GM18909 (cell line): ENCODE measurements around the gene TRIM50.
"Not testable (repeated sequence)": the region's sequence is repeated elsewhere in the genome, so short reads cannot be mapped to it uniquely, and the experiment has no call there.

ENCODE experiments used
- ATAC-seq: cut with Tn5 transposase; IDR thresholded peaks from one replicate; pipeline ENCODE4 v1.9.1; 2021; ENCODE audit warnings: mild to moderate bottlenecking; ENCODE audit not compliant: unreplicated experiment, poor library complexity

Gene TRIM50

GRCh38 chr7:73351447-73352167 lies 23.7 kb upstream of the TRIM50 start:
- ATAC-seq = no peak

GRCh38 chr7:73350306-73351068 lies 22.6 kb upstream of the TRIM50 start:
- no peak for ATAC-seq

DNA sequence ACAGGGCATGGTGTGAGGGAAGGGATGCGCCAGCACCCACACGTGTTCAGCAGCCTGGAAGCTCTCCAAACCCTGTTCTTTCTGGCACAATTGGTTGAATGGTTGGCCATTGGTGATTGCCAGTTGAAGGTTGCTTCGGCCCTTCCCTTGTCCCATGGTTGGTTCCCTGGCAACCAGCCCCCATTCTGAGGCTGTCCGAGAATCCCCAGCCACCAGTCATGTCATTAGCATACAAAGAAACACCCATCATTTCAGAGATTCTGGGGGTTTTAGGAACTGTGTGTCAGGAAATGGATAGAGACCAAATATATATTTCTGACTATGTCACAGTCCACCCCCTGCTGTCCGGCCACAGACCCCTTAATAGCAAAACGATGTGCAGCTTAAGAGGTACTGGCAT lies 21.9 kb upstream of the TRIM50 start:
- ATAC-seq = no peak

DNA sequence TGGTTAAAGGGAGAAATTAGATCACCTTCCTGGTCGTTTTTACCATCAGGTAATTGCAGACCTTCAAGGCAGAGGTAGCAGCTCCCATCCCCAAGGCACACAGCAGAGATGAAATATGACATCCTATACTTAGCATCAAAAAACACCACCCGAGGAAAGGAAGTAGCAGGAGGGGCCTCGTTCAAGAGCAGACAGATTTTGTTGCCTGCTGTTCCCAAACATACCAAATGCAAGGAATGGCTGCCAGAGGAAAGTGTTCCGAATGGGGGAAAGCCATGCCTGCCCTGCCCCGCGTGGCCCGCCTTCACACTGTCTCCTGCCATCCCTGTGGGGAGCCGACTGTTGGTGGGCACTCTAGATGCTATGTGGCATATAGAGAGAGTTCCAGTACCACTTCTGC lies 18.1 kb upstream of the TRIM50 start:
- ATAC-seq = no peak

- no peak for ATAC-seq
Observed at GRCh38 chr7:73345538-73345937, 17.7 kb upstream of the TRIM50 start.

GRCh38 chr7:73343671-73344380 lies 15.9 kb upstream of the TRIM50 start:
- ATAC-seq = no peak

- ATAC-seq = no peak
Observed at GRCh38 chr7:73342645-73343044, 14.8 kb upstream of the TRIM50 start.

DNA sequence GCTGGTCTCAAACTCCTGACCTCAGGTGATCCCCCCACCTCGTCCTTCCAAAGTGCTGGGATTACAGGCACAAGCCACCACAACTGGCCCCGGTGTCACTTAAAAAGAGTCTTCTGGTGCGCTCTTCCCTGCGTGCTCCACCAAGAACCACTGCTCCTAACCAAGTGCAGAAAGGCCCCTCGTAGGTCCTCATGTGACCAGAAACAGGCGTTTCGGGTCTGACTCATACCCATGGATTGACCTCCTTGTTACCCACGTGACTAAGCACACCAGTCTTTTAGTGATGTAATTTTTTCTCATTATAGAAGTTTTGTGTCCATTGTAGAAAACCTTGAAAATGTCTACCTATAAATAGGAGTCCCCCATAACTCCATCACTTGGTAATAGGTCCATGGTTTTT lies 14.0 kb upstream of the TRIM50 start:
- ATAC-seq = no peak

DNA sequence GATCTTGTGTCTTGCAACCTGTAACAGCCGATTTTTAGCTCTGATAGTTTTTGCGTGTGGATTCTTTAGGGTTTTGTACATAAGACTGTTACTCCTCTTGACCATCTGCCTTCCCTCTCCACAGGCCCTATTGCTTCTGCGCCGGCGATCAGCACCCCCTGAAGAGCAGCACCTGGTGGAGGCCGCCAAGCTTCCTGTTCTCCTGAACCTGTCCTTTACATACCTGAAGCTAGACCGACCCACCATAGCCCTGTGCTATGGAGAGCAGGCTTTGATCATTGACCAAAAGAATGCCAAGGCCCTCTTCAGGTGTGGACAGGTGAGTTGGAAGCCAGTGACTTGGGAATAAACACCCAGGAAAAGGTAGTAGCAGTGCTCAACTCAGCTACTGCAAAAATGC lies 12.6 kb upstream of the TRIM50 start:
- ATAC-seq = no peak

DNA sequence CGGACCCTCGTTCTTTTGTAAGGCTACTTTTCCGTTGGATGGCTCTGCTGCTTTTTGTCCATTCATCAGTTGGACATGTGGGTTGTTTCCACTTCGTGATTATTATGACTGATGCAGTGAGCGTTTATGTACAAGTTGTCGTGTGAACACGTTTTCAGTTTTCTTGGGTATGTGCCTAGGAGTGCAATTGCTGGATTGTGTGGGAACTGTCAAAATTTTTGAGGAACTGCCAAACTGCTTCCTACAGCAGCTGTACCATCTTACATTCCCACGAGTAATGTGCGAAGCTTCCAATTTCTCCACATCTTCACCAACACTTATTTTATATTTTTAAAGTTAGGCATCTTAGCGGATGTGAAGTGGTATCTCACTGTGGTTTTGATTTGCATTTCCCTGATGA lies 10.4 kb upstream of the TRIM50 start:
- ATAC-seq = no peak

GRCh38 chr7:73332447-73332846 lies 4.6 kb upstream of the TRIM50 start:
- ATAC-seq = no peak

DNA sequence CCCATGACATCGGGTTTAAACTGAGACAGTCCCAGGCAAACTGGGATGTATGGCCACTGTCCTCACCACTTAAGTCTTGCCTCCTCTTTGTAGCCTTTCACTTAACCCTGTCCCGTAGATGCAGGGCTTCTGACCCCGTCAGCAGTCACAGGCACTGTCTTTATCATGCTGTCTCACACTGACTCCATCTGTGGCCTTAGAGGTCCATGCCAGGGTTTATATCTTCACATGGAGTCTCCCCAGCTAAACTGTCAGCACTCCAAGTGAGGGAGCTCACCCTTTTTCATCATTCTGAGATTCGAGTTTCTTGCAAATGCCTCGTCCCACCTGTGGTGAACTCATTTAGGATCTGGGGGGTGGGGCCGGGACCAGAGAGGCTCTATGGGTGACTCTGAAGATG lies 2.9 kb upstream of the TRIM50 start:
- no peak for ATAC-seq

GRCh38 chr7:73329861-73330581 lies 2.1 kb upstream of the TRIM50 start:
- no peak for ATAC-seq

DNA sequence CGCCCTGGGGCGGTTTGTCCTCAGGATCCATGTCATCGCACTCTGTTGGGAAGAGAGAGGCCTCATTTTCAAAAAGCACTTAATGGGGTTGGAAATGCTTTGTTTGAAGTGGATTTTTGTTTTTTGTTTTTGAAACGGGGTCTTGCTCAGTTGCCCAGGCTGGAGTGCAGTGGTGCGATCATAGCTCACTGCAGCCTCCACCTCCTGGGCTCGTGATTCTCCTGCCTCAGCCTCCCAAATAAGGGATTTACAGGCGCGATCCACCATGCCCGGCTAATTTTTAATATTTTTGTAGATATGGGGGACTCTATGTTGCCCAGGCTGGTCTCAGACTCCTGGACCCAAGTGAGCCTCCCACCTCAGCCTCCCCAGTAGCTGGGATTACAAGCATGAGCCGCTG lies 814 bp upstream of the TRIM50 start:
- no peak for ATAC-seq

GRCh38 chr7:73327449-73327848 lies 433 bp downstream of the TRIM50 start:
- not testable (repeated sequence) for ATAC-seq

DNA sequence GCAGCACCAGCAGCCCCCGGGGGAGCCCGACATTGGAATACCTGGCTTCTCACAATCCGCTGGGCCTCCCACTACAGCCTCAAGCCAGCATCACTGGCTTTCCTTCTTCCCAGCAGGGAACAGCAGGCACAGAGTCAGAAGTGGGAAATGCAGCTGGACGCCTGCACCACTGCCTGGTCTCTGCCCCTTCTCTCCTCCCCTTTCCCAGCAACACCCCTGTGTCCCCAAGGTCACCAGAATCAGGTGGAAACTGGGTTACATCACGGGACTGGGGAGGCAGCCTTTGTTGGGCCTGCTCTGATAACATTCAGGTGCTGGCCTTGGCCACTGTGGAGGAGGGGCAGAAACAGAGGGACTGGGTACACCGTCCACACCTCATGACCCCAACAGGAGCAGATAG lies 2.5 kb downstream of the TRIM50 start:
- ATAC-seq = not testable (repeated sequence)

GRCh38 chr7:73324081-73324845 lies 3.6 kb downstream of the TRIM50 start:
- not testable (repeated sequence) for ATAC-seq

DNA sequence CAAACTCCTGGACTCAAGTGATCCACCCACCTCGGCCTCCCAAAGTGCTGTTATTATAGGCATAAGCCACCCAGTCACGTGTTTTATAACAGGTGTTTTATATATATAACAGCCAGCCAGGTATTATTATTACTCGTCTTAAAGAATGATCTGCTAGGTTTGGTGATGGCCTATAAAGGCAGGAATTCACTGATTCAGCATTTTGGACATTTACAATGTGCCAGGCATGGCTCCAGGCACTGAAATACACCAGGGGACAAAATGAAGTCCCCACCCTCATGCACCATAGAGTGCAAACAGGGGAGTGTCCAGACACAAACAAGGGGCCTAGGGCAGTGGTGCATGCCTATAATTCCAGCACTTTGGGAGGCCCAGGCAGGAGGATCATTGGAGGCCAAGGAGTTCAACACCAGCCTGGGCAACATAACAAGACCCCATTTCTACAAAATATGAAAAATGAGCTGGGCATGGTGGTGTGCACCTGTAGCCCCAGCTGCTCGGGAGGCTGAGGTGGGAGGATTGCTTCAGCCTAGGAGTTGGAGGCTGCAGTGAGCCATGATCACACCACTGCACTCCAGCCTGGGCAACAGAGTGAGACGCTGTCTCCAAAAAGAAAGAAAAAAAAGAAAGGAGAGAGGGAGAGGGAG lies 4.3 kb downstream of the TRIM50 start:
- not testable (repeated sequence) for ATAC-seq

- ATAC-seq = not testable (repeated sequence)
Observed at GRCh38 chr7:73320009-73320408, 7.9 kb downstream of the TRIM50 start.
